T-helper 1 cell (primary cell): ENCODE data around the gene C1QC.
"Not testable (repeated sequence)": the region's sequence is repeated elsewhere in the genome, so short reads cannot be mapped to it uniquely, and the experiment has no call there.

Experiments used
- DNase-seq, 5 donors: peaks; one replicate each; pipeline ENCODE4 v3.0.0-alpha.2; 2012 to 2020

Gene C1QC

GRCh38 chr1:22651941-22652856, 8.8 kb downstream of the C1QC start:
- no peak for DNase-seq

- no peak for DNase-seq
Observed at GRCh38 chr1:22652881-22653316, 9.5 kb downstream of the C1QC start, which contains the start of gene C1QB. TSS of gene C1QB (plus strand) at chr1:22653236. CDS start at chr1:22659463, 6,227 bp downstream.

GRCh38 chr1:22654692-22655091, 11.3 kb downstream of the C1QC start:
- no peak for DNase-seq

GRCh38 chr1:22658385-22659163, 15.1 kb downstream of the C1QC start:
- DNase-seq = no peak

- DNase-seq = no peak
Observed at GRCh38 chr1:22660716-22661241, 17.3 kb downstream of the C1QC start.

GRCh38 chr1:22661880-22662279, 18.4 kb downstream of the C1QC start:
- DNase-seq = no peak

- no peak for DNase-seq
Observed at GRCh38 chr1:22662318-22662717, 18.9 kb downstream of the C1QC start.

GRCh38 chr1:22662986-22663408, 19.6 kb downstream of the C1QC start:
- DNase-seq = no peak

- no peak for DNase-seq
Observed at GRCh38 chr1:22665752-22666151, 22.3 kb downstream of the C1QC start.

- DNase-seq = no peak
Observed at GRCh38 chr1:22666412-22666811, 23.0 kb downstream of the C1QC start.

GRCh38 chr1:22668840-22669239, 25.4 kb downstream of the C1QC start:
- DNase-seq = not testable (repeated sequence)

- DNase-seq = no peak
Observed at GRCh38 chr1:22670352-22670975, 27.0 kb downstream of the C1QC start.

- DNase-seq = no peak
Observed at GRCh38 chr1:22671999-22672398, 28.6 kb downstream of the C1QC start.

GRCh38 chr1:22673486-22674409, 30.3 kb downstream of the C1QC start:
- peak in 1 of 5 donors; percentile 8 for DNase-seq

GRCh38 chr1:22674410-22674749, 30.9 kb downstream of the C1QC start:
- no peak for DNase-seq

- DNase-seq = not testable (repeated sequence)
Observed at GRCh38 chr1:22676151-22676550, 32.7 kb downstream of the C1QC start.

GRCh38 chr1:22676916-22677583, 33.6 kb downstream of the C1QC start:
- no peak for DNase-seq

- DNase-seq = no peak
Observed at GRCh38 chr1:22677931-22678896, 34.8 kb downstream of the C1QC start.

- DNase-seq = no peak
Observed at GRCh38 chr1:22680726-22681125, 37.3 kb downstream of the C1QC start.
